GM23338 (cell line): ENCODE measurements around the gene MST1.

Source experiments
- CREB1 ChIP-seq: fragments of 250-450 bp; sonication (Bioruptor Pico); IDR thresholded peaks from 2 replicates; pipeline ENCODE4 v1.5.0; 2020; ENCODE audit warnings: low read depth, mild to moderate bottlenecking, moderate library complexity
- CTCF ChIP-seq, 2 experiments: fragments of 200-600 bp in 1 of 2; sonication (generic) in 1 of 2; conservative IDR thresholded peaks; 2 replicates each; pipeline versions ENCODE4 v1.5.1 to v1.6.1; 2016 to 2017; ENCODE audit warnings: antibody characterized with exemption in 2 of 2, low read depth in 2 of 2, mild to moderate bottlenecking in 2 of 2, moderate library complexity in 1 of 2
- EZH2 ChIP-seq: fragments of 200-600 bp; sonication (generic); IDR thresholded peaks from one replicate; pipeline ENCODE4 v1.8.0; 2017; ENCODE audit warnings: antibody characterized with exemption, mild to moderate bottlenecking, low read depth; ENCODE audit not compliant: unreplicated experiment

DNA sequence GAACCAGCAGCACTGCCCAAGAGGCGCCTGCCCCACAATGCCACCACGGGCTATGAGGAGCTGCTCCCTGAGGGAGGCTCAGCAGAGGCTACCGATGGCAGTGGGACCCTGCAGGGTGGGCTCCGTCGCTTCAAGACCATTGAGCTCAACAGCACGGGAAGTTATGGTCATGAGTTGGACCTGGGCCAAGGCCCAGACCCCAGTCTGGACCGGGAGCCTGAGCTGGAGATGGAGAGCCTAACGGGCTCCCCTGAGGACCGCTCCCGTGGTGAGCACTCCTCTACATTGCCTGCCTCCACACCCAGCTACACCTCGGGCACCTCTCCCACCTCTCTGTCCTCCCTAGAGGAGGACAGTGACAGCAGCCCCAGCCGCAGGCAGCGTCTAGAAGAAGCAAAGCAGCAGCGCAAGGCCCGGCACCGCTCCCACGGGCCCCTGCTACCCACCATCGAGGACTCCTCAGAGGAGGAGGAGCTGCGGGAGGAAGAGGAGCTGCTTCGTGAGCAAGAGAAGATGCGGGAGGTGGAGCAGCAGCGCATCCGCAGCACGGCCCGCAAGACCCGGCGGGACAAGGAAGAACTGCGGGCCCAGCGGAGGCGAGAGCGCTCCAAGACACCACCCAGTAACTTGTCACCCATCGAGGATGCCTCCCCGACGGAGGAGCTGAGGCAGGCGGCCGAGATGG lies 36.9 kb downstream of the MST1 start:
- TF ChIP-seq CTCF (conservative IDR thresholded peaks at IDR 0.05; ENCODE audit: low read depth in 2 of 2) (no peak), EZH2 (no peak), CREB1 (CRISPR knock-in tag) (no peak)
